ENCODE measurements around the gene GRIN3A. TPM values are rescaled to one million over a fixed set of nuclear protein-coding genes. Genes with fewer than 3 reads are reported as not detected.

The GRIN3A gene
- total and polyA plus RNA-seq, 2 of the 4 experiments (the other 2 are of a cell fraction), result not detected

DNA sequence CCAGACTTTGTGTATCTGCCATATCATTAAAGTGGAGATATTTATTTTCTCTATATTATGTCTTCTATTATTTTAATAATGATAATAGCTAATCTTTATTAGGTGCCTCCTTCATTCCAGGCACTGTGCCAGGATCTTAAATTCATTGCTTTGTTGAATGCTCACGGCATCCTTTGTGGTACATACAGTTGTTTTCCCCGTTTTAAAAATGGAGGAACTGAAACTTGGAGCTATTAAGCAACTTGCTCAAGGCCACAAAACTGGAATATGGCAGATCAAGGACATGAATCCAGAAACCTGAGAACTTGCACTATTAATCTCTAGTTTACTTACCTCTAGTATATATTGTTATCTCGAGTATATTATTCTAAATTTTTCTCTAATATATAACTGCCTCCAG, 102.2 kb downstream of the GRIN3A start:
- Histone ChIP-seq H4K8ac (ENCODE audit: low read depth in 2 of 2, low read length in 2 of 2) (no peak overlapping the region), H4K91ac (ENCODE audit: insufficient read depth, low read depth, low read length) (no peak overlapping the region), H3K18ac (ENCODE audit: low read depth, low read length) (no peak overlapping the region), H2BK5ac (ENCODE audit: low read depth, low read length, poor library complexity, severe bottlenecking) (no peak overlapping the region), H3K4ac (ENCODE audit: low read depth, low read length) (no peak overlapping the region), H3K4me3 (ENCODE audit: insufficient read depth, low read depth, low read length) (no peak overlapping the region), H2AK9ac (replicated peaks; ENCODE audit: low read depth, low read length, poor library complexity) (no peak overlapping the region), H3K23ac (ENCODE audit: low read depth, low read length) (no peak overlapping the region), H4K5ac (ENCODE audit: low read depth, low read length) (no peak overlapping the region), H3K14ac (replicated peaks; ENCODE audit: low read depth, low read length) (no peak overlapping the region), H2BK120ac (ENCODE audit: low read depth, low read length) (no peak overlapping the region), H4K20me1 (ENCODE audit: insufficient read depth, low read length) (no peaks in the 10 kb centered on the region), H3K4me1 (ENCODE audit: control insufficient read depth, insufficient read depth, low read length) (no peaks in the 10 kb centered on the region), H3K27ac (ENCODE audit: insufficient read depth, low read length) (no peak overlapping the region), H3K9ac (ENCODE audit: low read depth, low read length) (no peak overlapping the region), H3K9me3 (ENCODE audit: control insufficient read depth, insufficient read depth, low read length) (no peaks in the 10 kb centered on the region), H3K4me2 (ENCODE audit: low read depth, low read length) (no peak overlapping the region), H2AK5ac (ENCODE audit: low read depth, low read length) (no peak overlapping the region), H2BK15ac (ENCODE audit: low read depth, low read length) (no peak overlapping the region), H3K27me3 (ENCODE audit: control insufficient read depth, insufficient read depth, low read length) (no peaks in the 10 kb centered on the region), H3K79me1 (ENCODE audit: low read depth in 1 of 2, low read length in 2 of 2) (no peaks in the 10 kb centered on the region), H2AFZ (replicated peaks; ENCODE audit: low read length, poor library complexity) (no peak overlapping the region), H3K36me3 (ENCODE audit: control insufficient read depth, insufficient read depth, low read length) (no peaks in the 10 kb centered on the region), H3K9me1 (ENCODE audit: insufficient read depth, low read length) (no peaks in the 10 kb centered on the region), H3K56ac (ENCODE audit: extremely low read depth, insufficient read depth, low read length) (no peak overlapping the region), H2BK20ac (ENCODE audit: low read depth, low read length) (no peak overlapping the region)
- ATAC-seq (ENCODE audit: low read depth), result no peak
- POLR2A ChIA-PET (ENCODE audit: unreplicated experiment), result no interaction called here
- BruUV-seq (replicated peaks), result no TSS peak
- intact Hi-C loops (cut with micrococcal nuclease), result no loop called here
- in situ Hi-C loops (cut with MboI; ENCODE audit: low sequenced_read_pairs), result no loop called here
- no peak for DNase-seq
- no CpG with 5 or more reads among the region's 3 CpGs for WGBS, 2 experiments (ENCODE audit: extremely low coverage in 2 of 2, insufficient read length in 1 of 2)
- no peak for TF ChIP-seq FOS (IDR thresholded peaks at IDR 0.05; ENCODE audit: low read depth, low read length)
- TF ChIP-seq MAFK (IDR thresholded peaks at IDR 0.05; ENCODE audit: low read depth, low read length), result no peak
- TF ChIP-seq RAD21 (IDR thresholded peaks at IDR 0.05; ENCODE audit: low read length), result no peak
- TF ChIP-seq CEBPB (IDR thresholded peaks at IDR 0.05; ENCODE audit: low read depth, low read length), result no peak
- TF ChIP-seq, protein P1, sequence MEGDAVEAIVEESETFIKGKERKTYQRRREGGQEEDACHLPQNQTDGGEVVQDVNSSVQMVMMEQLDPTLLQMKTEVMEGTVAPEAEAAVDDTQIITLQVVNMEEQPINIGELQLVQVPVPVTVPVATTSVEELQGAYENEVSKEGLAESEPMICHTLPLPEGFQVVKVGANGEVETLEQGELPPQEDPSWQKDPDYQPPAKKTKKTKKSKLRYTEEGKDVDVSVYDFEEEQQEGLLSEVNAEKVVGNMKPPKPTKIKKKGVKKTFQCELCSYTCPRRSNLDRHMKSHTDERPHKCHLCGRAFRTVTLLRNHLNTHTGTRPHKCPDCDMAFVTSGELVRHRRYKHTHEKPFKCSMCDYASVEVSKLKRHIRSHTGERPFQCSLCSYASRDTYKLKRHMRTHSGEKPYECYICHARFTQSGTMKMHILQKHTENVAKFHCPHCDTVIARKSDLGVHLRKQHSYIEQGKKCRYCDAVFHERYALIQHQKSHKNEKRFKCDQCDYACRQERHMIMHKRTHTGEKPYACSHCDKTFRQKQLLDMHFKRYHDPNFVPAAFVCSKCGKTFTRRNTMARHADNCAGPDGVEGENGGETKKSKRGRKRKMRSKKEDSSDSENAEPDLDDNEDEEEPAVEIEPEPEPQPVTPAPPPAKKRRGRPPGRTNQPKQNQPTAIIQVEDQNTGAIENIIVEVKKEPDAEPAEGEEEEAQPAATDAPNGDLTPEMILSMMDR (conservative IDR thresholded peaks at IDR 0.05; ENCODE audit: low read depth, low read length), result no peak
- TF ChIP-seq, protein P2, sequence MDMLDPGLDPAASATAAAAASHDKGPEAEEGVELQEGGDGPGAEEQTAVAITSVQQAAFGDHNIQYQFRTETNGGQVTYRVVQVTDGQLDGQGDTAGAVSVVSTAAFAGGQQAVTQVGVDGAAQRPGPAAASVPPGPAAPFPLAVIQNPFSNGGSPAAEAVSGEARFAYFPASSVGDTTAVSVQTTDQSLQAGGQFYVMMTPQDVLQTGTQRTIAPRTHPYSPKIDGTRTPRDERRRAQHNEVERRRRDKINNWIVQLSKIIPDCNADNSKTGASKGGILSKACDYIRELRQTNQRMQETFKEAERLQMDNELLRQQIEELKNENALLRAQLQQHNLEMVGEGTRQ (IDR thresholded peaks at IDR 0.05; ENCODE audit: low read depth, low read length), result no peak
- TF ChIP-seq MAZ (IDR thresholded peaks at IDR 0.05; ENCODE audit: borderline replicate concordance, low read depth, low read length), result no peak
- no peak for TF ChIP-seq NFE2L2 (IDR thresholded peaks at IDR 0.05; ENCODE audit: low read depth, low read length)
- no peak for TF ChIP-seq CHD1 (IDR thresholded peaks at IDR 0.05; ENCODE audit: low read depth, low read length)
- no peak for TF ChIP-seq RCOR1 (IDR thresholded peaks at IDR 0.05; ENCODE audit: insufficient replicate concordance, low read length)
- TF ChIP-seq SMC3 (IDR thresholded peaks at IDR 0.05; ENCODE audit: low read depth, low read length), result no peak
- no peak for TF ChIP-seq RFX5 (IDR thresholded peaks at IDR 0.05; ENCODE audit: low read depth, low read length)
- TF ChIP-seq, protein P3, sequence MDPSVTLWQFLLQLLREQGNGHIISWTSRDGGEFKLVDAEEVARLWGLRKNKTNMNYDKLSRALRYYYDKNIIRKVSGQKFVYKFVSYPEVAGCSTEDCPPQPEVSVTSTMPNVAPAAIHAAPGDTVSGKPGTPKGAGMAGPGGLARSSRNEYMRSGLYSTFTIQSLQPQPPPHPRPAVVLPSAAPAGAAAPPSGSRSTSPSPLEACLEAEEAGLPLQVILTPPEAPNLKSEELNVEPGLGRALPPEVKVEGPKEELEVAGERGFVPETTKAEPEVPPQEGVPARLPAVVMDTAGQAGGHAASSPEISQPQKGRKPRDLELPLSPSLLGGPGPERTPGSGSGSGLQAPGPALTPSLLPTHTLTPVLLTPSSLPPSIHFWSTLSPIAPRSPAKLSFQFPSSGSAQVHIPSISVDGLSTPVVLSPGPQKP (IDR thresholded peaks at IDR 0.05; ENCODE audit: borderline replicate concordance, low read depth, low read length), result no peak
- CTCF ChIA-PET, result no interaction called here
- dilution Hi-C loops (cut with HindIII; ENCODE audit: low sequenced_read_pairs, unreplicated experiment), result no loop called here
